ENCODE results near the gene PWWP2A. TPM values are rescaled to one million over a fixed set of nuclear protein-coding genes. Genes with fewer than 3 reads are reported as not detected.
"Not testable (repeated sequence)": the region's sequence is repeated elsewhere in the genome, so short reads cannot be mapped to it uniquely, and the experiment has no call there.

PWWP2A gene
- total RNA-seq, 1 experiment from 2014 or later, result 19.7 TPM

DNA sequence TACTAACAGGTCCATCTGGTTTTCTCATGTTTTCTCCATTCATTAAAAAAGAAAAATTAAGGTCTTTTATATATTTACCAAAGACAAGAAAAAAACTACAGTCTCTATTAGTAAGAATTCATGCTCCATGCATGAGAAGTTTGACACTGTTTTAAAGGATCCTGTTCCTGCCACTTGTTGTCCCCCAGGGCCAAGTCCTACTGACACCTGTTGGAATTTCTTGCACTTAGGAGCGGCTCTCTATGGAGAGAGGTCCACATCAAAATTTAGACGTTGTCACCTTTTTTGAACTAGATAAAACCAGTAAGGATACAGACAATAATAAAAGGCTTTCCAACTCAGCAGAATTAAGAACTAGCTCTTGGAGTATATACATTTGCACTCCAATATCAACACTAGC is 42.3 kb downstream of the PWWP2A start:
- no peak for DNase-seq (ENCODE audit: low read depth)

DNA sequence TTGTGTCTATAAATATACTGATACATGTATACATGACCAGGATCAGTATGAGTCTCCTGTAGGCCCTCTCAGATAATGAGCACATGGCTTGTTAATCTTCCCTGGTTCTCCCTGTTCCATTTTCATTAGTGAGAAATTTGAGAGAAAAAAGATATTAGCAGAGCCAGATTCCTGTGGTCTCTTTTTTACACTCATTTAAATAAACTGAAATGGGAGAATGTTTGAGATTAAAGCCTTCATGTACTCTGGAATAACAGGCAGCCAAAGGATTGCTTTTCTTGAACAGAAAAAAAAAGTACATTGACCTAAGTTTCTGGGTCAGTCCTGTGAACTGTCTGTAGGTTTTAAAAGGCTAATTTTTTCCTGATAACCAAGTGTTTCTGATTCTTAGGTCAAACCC is 44.2 kb downstream of the PWWP2A start:
- DNase-seq (ENCODE audit: low read depth), result no peak

DNA sequence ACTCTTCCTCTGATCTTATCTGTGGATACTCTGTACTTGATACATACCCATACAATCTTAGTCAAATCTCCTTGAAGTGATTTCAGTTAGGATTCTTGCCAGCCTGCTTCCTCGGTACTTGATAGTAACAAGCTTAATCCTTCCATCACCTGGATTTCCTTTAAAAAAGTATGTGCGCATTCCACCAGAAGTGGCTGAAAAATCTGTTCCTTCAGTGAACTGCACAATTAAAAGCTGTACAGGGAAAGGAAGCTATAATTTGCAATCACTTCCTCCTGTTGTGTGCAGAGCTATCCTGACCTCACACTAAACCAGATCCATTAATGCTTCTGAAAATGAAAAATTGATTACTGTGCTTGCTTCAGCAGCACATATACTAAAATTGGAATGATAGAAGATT is 47.3 kb downstream of the PWWP2A start:
- no peak for DNase-seq (ENCODE audit: low read depth)

DNA sequence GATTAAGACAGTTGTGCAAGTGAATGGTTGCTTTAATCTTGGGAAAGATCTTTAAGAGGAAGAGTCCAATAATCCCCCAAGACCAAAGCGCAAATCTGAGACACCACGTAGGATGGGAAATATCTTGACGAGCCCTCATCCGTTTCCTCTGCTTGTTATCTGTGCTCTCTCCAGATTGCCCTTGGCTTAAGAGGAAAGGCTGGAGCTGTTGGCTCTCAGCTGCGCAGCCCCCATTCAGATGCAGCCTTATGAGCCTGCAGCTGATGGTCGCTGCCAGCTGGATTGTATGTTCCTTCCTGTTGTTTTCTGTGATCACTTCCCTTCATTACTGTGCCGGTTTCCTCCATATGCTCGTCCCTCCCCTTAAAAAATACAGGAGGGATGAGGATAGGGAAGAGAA is 47.7 kb downstream of the PWWP2A start:
- no peak for DNase-seq (ENCODE audit: low read depth)

DNA sequence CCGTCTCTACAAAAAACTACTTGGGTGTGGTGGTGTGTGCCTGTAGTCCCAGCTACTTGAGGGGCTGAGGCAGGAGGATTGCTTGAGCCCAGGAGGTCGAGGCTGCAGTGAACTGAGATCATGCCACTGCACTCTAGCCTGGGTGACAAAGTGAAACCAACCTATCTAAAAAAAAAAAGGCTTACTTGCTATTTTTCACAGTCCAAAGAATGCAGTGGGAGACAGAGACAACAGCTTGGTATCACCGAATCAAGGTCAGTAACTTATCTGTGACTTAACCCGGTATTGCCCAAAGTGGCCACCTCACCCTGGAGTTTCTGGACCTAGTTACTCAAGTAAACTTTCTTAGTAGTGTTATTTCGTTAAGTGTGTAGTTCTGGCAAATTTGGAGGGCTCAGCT is 50.1 kb downstream of the PWWP2A start:
- not testable (repeated sequence) for DNase-seq (ENCODE audit: low read depth)

DNA sequence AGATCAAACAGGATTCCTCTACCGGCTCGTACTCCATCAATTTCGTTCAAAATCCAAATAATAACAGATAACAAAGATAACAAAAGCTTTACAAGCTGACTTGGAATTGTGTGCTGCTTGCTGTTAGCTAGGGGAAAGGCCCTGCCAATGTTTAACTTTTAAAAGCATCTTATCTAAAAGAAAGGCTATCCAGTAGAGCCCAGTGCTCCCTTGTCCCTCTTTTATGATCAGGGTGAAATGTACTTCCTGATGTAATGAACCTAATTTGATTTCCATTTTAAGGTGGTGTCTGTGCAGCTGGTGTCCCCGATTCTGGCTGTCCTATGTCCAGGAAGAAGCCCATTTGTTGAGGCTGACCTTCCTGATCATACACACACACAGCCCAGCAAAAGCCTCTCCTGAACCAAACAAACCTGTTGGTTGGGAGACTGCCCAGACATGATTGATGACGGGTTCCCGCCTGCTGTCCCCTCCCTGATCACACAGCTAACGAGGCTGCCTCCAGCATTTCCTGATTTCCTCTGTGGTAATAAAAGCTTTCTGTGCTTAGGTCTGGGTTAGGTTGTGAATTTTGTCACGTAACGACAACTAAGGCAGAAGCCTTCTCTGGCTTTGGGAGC is 54.1 kb downstream of the PWWP2A start:
- no peak for DNase-seq (ENCODE audit: low read depth)

DNA sequence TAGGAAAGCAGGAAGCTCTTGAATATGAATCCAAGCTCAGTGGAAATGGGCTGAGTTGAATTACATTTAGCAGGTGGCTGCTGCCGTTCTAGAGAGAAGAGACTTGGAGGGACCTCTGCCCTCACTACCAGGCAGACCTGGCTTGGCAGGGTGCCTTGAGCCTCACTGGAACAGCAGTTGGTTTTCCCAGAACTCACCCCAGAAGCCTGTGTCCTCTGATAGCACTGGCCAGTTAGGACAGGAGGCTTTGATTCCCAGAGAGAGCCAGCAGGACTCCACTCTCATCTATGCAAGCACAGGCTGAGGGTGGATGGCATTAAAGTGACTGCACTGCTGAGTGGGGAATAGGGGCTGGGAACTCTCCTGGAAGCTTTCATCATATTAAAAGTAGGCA is 54.8 kb downstream of the PWWP2A start:
- DNase-seq (ENCODE audit: low read depth), result no peak

DNA sequence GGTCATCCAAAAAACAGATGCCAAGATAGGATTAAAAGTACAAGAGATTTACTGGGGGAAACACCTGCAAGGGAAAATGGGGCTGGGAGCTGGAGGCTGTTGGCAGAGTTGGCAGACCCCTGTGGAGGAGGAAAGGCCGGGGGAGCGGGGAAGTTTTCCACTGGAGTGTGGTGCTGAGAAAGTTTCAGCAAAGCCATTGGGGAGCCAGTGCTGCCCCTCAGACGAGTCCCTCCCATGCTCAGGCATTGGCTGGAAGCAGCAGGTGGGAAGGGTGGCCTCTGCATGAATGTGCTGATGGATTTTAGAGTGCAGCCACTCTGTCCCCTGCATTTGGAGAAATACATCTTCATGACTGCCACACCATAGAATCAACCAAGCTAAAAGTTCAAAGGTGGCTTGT is 57.5 kb downstream of the PWWP2A start:
- DNase-seq (ENCODE audit: low read depth), result no peak

DNA sequence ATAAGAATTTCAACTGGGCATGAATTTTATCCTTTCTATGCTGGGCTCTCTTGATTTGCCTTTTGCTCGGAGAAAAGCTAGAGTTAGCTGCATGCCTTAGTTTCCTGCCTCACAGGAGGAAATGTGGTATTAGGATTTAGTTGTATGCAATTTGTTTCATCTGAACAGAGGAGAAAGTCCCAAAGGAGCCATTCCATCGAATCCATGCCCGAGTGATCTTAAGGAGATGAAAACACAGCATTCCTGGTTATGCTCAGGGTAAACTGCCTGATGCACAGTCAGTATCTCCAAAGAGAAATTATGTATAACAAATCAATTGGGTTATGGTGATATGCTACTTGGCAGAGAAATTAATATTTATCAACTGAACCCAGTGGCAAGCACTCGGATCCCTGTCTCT is 59.2 kb downstream of the PWWP2A start:
- no peak for DNase-seq (ENCODE audit: low read depth)

DNA sequence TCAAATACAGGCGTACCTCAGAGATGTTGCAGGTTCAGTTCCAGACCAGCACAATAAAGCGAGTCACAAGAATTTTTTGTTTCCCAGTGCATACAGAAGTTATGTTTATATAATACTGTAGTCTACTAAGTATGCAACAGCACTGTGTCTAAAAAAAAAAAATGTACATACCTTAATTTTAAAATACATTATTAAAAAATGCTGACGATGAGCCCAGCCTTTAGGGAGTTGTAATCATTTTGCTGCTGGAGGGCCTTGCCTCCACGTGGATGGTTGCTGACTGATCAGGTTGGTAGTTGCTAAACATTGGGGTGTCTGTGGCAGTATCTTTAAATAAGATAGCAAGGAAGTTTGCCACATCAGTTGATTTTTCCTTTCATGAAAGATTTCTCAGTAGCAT is 62.0 kb downstream of the PWWP2A start:
- no peak for DNase-seq (ENCODE audit: low read depth)

DNA sequence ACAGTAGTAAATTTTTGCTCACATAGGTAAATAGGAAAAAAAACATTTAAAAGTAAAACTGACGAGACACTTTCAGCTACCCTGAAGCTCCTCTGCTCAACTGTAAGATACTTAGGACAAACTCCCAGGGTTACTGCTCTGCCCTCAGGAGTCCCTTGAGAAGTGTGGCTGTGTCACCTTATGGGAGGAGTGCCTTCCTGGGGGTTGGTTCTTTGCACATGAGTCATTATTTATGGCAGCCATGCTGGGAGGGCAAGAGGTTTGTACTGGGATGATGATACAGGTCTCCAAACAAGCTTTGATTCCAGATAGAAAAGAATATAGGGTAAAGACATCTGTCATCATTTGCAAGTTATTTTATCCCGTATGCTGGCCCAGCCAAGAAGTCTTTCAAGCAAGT is 64.4 kb downstream of the PWWP2A start:
- peak; percentile 83 for DNase-seq (ENCODE audit: low read depth)

DNA sequence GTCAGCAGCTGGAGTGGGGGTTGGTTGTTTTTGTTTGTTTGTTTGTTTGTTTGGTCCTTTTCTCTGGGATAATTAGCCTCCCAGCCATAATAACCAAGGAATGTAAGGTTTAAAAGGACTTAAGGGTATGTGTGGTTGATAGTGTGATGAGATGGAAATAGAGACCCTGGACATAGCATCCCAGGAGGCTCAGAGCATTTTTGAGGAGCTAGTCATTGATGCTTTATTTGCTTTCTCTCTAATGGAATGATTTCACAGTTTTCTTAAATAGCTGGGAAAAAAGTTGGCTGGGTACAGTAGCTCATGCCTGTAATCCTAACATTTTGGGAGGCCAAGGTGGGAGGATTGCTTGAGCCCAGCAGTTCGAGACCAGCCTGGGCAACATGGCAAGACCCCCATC is 65.2 kb downstream of the PWWP2A start:
- peak; percentile 38 for DNase-seq (ENCODE audit: low read depth)

DNA sequence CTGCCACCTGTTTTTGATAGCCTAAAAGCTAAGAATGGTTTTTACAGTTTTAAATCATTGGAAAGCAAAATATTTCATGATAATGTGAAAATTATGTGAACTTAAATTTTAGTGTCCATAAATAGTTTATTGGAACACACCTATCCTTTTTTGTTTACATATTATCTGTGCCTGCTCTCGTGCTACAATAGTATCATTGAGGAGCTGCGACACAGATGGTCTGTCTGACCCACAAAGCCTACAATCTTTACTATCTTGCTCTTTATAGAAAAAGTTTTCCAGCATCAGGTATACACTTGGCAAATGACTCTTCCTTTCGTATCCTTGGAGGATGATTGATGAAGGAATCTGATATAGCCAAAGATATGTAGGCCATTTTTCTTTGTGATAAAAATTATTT is 70.2 kb downstream of the PWWP2A start:
- DNase-seq (ENCODE audit: low read depth), result no peak

DNA sequence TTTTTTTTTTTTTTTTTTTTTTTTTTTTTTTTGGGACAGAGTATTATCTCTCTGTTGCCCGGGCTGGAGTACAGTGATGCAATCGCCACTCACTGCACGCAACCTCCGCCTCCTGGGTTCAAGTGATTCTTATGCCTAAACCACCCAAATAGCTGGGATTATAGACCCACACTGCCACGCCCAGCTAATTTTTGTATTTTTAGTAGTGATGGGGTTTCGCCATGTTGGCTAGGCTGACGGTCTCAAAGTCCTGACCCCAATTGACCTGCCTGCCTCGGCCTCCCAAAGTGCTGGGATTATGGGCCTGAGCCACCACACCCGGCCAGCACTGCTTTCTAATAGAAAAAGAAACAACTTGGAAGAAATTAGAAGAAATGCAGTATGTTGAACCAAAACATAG is 71.1 kb downstream of the PWWP2A start:
- DNase-seq (ENCODE audit: low read depth), result no peak

DNA sequence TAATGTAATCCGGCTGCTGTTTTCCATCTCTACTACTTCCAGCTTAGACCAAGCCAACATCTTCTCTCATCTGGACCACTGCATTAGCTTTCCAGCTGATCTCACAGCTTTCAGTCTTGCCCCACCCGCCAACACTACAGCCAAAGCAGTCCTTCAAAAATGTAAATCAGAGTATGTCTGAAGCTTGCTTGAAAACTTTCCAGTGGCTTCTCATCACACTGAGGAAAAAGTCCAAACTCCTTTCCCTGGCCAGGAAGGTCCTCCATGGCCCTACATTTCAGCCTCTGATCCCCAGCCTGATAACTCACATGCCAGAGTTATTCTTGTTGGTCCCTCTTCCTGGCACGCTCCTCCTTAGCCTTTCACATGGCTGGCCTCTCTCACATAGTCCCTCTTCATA is 71.8 kb downstream of the PWWP2A start:
- DNase-seq (ENCODE audit: low read depth), result no peak

DNA sequence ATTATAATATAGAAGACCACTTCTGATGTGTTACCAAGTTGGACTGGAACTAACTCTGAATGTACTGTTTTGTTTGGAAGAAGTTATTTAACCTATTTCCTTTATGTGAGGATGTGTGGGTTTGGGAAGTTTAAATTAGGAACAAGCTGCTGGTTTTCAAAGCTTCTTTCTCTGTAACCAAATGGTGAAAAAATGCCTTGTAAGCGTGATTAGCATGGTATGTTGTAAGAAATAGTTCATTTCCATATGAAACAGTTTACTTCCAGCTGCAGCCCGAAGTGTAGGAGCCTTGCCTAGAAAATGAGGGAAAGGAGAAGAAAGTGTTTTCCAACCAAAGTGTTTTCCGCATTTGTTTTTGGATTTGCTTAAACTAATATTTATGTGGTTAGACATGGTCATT is 74.3 kb downstream of the PWWP2A start:
- DNase-seq (ENCODE audit: low read depth), result no peak

DNA sequence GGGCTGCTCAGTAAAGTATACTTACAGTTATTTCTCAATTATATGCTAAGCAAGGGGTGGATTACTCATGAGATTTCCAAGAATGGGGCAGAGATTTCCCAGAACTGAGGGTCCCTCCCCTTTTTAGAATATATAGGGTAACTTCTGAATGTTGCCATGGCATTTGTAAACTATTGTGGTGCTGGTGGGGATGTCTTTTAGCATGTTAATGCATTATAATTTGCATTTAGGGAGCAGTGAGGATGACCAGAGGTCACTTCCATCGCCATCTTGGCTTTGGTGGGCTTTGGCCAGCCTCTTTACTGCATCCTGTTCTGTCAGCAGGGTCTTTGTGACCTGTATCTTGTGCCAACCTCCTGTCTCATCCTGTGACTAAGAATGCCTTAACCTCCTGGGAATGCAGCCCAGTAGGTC is 74.9 kb downstream of the PWWP2A start:
- no peak for DNase-seq (ENCODE audit: low read depth)

DNA sequence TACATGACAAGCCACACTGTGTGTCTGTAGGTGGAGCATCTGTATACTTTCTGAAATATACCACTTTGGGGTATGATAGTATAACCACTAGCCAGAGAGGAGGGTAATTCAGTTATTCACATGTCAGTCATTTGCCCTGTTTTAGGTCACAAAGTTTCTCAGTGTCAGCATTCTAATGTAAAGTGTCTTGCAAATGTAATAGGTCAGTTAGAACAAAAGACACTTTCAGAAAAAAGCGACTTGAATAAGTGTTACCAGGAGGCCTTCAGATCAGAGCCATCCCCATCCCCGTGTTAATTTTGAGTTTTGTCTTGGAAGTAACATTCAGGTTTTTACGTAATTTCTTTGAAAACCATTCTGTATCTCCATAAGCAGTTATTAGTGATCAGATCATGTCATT is 76.6 kb downstream of the PWWP2A start:
- DNase-seq (ENCODE audit: low read depth), result no peak

Other genes starting within 250 kb of the PWWP2A start
- gene ADRA1B, start 203.0 kb downstream of the PWWP2A start, total RNA-seq (2014; rRNA removed; shearing (Covaris generic)), result 1.4 and 1.8 TPM in 2 replicates
- 71.3 and 76.1 TPM in 2 replicates for gene TTC1, start 110.3 kb downstream of the PWWP2A start, total RNA-seq (2014; rRNA removed; shearing (Covaris generic))
- 1.0 and 3.0 TPM in 2 replicates for gene FABP6, start 110.1 kb upstream of the PWWP2A start, total RNA-seq (2014; rRNA removed; shearing (Covaris generic))
- gene CCNJL, start 193.1 kb upstream of the PWWP2A start, total RNA-seq (2014; rRNA removed; shearing (Covaris generic)), result 7.3 and 10.9 TPM in 2 replicates

All from M059J (cell line).